ENCODE results near the gene SLC9A4.

The SLC9A4 gene

DNA sequence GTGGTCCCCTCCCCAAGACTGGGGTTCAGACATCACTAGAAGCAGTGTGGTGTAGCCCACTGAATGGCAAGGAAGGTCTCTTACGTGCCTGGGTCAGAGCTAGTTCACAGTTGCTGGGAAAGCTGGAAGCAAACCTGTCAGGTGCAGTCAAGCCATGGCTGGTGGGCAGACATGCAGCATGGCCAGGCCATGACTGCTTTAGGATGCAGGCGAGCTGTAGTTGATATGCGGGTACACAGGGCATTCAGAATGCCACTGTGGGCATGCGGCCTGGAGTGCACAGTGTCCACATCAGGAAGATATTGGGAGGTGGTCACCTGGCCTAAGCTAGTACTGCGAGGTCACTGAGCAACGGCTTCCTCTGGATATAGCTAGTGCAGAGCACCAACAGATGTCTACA, 11.8 kb upstream of the SLC9A4 start:
- no peak for DNase-seq (ENCODE audit: low read depth in 1 of 2, low spot score in 1 of 2)
- H3K4me3 ChIP-seq (replicated peaks; ENCODE audit: insufficient read depth, low read length), result no peak overlapping the region
- no peak for TF ChIP-seq GABPA (IDR thresholded peaks at IDR 0.05; ENCODE audit: low read depth)
- TF ChIP-seq POLR2AphosphoS5 (IDR thresholded peaks at IDR 0.05; ENCODE audit: low read depth), result no peak
- TF ChIP-seq, protein P1, sequence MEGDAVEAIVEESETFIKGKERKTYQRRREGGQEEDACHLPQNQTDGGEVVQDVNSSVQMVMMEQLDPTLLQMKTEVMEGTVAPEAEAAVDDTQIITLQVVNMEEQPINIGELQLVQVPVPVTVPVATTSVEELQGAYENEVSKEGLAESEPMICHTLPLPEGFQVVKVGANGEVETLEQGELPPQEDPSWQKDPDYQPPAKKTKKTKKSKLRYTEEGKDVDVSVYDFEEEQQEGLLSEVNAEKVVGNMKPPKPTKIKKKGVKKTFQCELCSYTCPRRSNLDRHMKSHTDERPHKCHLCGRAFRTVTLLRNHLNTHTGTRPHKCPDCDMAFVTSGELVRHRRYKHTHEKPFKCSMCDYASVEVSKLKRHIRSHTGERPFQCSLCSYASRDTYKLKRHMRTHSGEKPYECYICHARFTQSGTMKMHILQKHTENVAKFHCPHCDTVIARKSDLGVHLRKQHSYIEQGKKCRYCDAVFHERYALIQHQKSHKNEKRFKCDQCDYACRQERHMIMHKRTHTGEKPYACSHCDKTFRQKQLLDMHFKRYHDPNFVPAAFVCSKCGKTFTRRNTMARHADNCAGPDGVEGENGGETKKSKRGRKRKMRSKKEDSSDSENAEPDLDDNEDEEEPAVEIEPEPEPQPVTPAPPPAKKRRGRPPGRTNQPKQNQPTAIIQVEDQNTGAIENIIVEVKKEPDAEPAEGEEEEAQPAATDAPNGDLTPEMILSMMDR (IDR thresholded peaks at IDR 0.05; ENCODE audit: insufficient read depth, low read length), result no peak
- TF ChIP-seq, protein P2, sequence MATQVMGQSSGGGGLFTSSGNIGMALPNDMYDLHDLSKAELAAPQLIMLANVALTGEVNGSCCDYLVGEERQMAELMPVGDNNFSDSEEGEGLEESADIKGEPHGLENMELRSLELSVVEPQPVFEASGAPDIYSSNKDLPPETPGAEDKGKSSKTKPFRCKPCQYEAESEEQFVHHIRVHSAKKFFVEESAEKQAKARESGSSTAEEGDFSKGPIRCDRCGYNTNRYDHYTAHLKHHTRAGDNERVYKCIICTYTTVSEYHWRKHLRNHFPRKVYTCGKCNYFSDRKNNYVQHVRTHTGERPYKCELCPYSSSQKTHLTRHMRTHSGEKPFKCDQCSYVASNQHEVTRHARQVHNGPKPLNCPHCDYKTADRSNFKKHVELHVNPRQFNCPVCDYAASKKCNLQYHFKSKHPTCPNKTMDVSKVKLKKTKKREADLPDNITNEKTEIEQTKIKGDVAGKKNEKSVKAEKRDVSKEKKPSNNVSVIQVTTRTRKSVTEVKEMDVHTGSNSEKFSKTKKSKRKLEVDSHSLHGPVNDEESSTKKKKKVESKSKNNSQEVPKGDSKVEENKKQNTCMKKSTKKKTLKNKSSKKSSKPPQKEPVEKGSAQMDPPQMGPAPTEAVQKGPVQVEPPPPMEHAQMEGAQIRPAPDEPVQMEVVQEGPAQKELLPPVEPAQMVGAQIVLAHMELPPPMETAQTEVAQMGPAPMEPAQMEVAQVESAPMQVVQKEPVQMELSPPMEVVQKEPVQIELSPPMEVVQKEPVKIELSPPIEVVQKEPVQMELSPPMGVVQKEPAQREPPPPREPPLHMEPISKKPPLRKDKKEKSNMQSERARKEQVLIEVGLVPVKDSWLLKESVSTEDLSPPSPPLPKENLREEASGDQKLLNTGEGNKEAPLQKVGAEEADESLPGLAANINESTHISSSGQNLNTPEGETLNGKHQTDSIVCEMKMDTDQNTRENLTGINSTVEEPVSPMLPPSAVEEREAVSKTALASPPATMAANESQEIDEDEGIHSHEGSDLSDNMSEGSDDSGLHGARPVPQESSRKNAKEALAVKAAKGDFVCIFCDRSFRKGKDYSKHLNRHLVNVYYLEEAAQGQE (IDR thresholded peaks at IDR 0.05; ENCODE audit: insufficient replicate concordance, low read depth), result no peak
- no peak for TF ChIP-seq SPI1 (IDR thresholded peaks at IDR 0.05; ENCODE audit: borderline replicate concordance, low read depth)
- H3K27me3 ChIP-seq (ENCODE audit: insufficient read depth, poor library complexity, severe bottlenecking), result peaks cover 2% of the 10 kb centered on the region
- H3K27ac ChIP-seq (replicated peaks), result no peak overlapping the region

DNA sequence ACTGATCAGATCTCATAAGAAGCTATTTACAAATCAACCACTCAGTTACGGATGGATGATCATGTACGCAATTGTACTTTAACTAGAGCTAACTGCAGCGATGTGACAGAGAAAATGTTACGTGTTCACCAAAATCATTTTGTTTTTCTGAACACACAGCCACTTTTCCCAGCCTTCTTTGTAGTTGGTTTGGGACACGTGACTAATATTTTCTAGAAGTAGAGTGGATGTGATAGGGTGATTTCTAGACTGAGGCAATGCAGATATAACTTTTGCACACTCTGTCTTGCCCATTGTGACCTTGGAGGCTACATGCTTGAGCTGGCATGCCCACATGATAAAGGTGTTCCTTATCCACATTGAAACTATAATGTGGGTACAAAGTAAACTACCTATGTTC, 9.9 kb upstream of the SLC9A4 start:
- no peak for TF ChIP-seq SPI1 (IDR thresholded peaks at IDR 0.05; ENCODE audit: borderline replicate concordance, low read depth)
- TF ChIP-seq GABPA (IDR thresholded peaks at IDR 0.05; ENCODE audit: low read depth), result no peak
- no peak for TF ChIP-seq POLR2AphosphoS5 (IDR thresholded peaks at IDR 0.05; ENCODE audit: low read depth)
- TF ChIP-seq, protein P2 (IDR thresholded peaks at IDR 0.05; ENCODE audit: insufficient replicate concordance, low read depth), result no peak
- TF ChIP-seq, protein P1 (IDR thresholded peaks at IDR 0.05; ENCODE audit: insufficient read depth, low read length), result no peak
- no peak overlapping the region for H3K4me3 ChIP-seq (replicated peaks; ENCODE audit: insufficient read depth, low read length)
- H3K27me3 ChIP-seq (ENCODE audit: insufficient read depth, poor library complexity, severe bottlenecking), result peaks cover 2% of the 10 kb centered on the region
- no peak overlapping the region for H3K27ac ChIP-seq (replicated peaks)
- no peak for DNase-seq (ENCODE audit: low read depth in 1 of 2, low spot score in 1 of 2)

DNA sequence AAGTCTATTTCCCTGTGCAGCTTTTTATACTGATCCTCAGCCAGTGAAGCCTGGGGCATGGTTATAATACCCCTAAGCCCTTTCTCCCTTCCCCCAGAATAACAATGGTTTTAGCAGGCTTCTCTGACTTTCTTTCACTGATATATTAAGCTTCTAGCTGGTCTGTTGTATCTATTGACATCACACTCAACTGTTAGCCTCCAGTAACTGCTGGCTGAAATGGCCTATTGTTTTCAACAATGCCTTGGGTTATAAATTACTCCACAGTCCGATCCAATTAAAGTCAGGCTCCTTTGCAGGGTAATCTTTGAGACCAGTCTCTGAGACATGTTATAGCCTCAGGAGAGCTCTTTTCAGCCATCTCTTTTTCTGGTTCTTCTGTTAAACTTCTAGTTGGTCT, 2.9 kb upstream of the SLC9A4 start:
- DNase-seq (ENCODE audit: low read depth in 1 of 2, low spot score in 1 of 2), result no peak
- Histone ChIP-seq H3K4me3 (replicated peaks; ENCODE audit: insufficient read depth, low read length) (no peak overlapping the region), H3K27ac (replicated peaks) (no peak overlapping the region), H3K27me3 (ENCODE audit: insufficient read depth, poor library complexity, severe bottlenecking) (peaks cover 6% of the 10 kb centered on the region)
- TF ChIP-seq, protein P2 (IDR thresholded peaks at IDR 0.05; ENCODE audit: insufficient replicate concordance, low read depth), result no peak
- TF ChIP-seq GABPA (IDR thresholded peaks at IDR 0.05; ENCODE audit: low read depth) (no peak), POLR2AphosphoS5 (IDR thresholded peaks at IDR 0.05; ENCODE audit: low read depth) (no peak), SPI1 (IDR thresholded peaks at IDR 0.05; ENCODE audit: borderline replicate concordance, low read depth) (no peak)
- TF ChIP-seq, protein P1 (IDR thresholded peaks at IDR 0.05; ENCODE audit: insufficient read depth, low read length), result no peak

All from HL-60 (cell line).